ENCODE data around the gene ITPRIPL1. TPM values are rescaled to one million over a fixed set of nuclear protein-coding genes. Genes with fewer than 3 reads are reported as not detected.
A peak's percentile ranks its signal among the peaks of the same experiment; 100 is the strongest.

The ITPRIPL1 gene
- total RNA-seq, 1 donor from 2014 or later, result 0.56 TPM

- DNase-seq, result no peak
- TF ChIP-seq CTCF (IDR thresholded peaks at IDR 0.05; ENCODE audit: partially characterized antibody, unreplicated experiment), result no peak
- Mint-ChIP-seq H3K36me3 (ENCODE audit: unreplicated experiment) (no peaks in the 10 kb centered on the region), H3K27me3 (ENCODE audit: unreplicated experiment) (peaks cover 10% of the 10 kb centered on the region), H3K9me3 (ENCODE audit: unreplicated experiment) (peaks cover 2% of the 10 kb centered on the region), H3K4me3 (ENCODE audit: unreplicated experiment) (no peak overlapping the region), H3K27ac (ENCODE audit: unreplicated experiment) (no peak overlapping the region), H3K4me1 (ENCODE audit: low read depth, unreplicated experiment) (peaks cover 2% of the 10 kb centered on the region)
Measured at GRCh38 chr2:96317584-96317997, 7.5 kb upstream of the ITPRIPL1 start.

GRCh38 chr2:96318723-96319122 lies 6.4 kb upstream of the ITPRIPL1 start:
- peaks cover 12% of the 10 kb centered on the region for H3K27me3 Mint-ChIP-seq (ENCODE audit: unreplicated experiment)
- H3K9me3 Mint-ChIP-seq (ENCODE audit: unreplicated experiment), result peaks cover 2% of the 10 kb centered on the region
- no peak for TF ChIP-seq CTCF (IDR thresholded peaks at IDR 0.05; ENCODE audit: partially characterized antibody, unreplicated experiment)
- H3K36me3 Mint-ChIP-seq (ENCODE audit: unreplicated experiment), result no peaks in the 10 kb centered on the region
- H3K4me1 Mint-ChIP-seq (ENCODE audit: low read depth, unreplicated experiment), result peaks cover 2% of the 10 kb centered on the region
- H3K27ac Mint-ChIP-seq (ENCODE audit: unreplicated experiment), result no peak overlapping the region
- no peak for DNase-seq
- H3K4me3 Mint-ChIP-seq (ENCODE audit: unreplicated experiment), result no peak overlapping the region

DNA sequence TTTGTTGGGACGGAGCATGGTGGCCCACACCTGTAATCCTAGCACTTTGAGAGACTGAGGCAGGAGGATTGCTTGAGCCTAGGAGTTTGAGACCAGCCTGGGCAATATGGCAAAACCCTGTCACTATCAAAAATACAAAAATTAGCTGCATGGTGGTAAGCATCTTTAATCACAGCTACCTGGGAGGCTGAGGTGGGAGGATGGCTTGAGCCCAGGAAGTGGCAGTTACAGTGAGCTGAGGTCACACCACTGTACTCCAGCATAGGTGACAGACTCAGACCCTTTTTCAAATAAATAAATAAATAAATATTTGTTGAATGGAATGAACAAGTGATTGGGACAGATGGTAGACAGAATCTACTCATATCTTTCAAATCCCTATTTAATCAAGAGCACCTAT lies 5.7 kb upstream of the ITPRIPL1 start:
- no peaks in the 10 kb centered on the region for H3K36me3 Mint-ChIP-seq (ENCODE audit: unreplicated experiment)
- H3K9me3 Mint-ChIP-seq (ENCODE audit: unreplicated experiment), result peaks cover 2% of the 10 kb centered on the region
- peaks cover 2% of the 10 kb centered on the region for H3K4me1 Mint-ChIP-seq (ENCODE audit: low read depth, unreplicated experiment)
- H3K27ac Mint-ChIP-seq (ENCODE audit: unreplicated experiment), result no peak overlapping the region
- H3K4me3 Mint-ChIP-seq (ENCODE audit: unreplicated experiment), result no peak overlapping the region
- no peak for DNase-seq
- TF ChIP-seq CTCF (IDR thresholded peaks at IDR 0.05; ENCODE audit: partially characterized antibody, unreplicated experiment), result no peak
- H3K27me3 Mint-ChIP-seq (ENCODE audit: unreplicated experiment), result peaks cover 12% of the 10 kb centered on the region

- no peak for DNase-seq
- Mint-ChIP-seq H3K9me3 (ENCODE audit: unreplicated experiment) (peaks cover 2% of the 10 kb centered on the region), H3K36me3 (ENCODE audit: unreplicated experiment) (no peaks in the 10 kb centered on the region), H3K27me3 (ENCODE audit: unreplicated experiment) (peaks cover 18% of the 10 kb centered on the region), H3K4me1 (ENCODE audit: low read depth, unreplicated experiment) (peaks cover 1% of the 10 kb centered on the region), H3K4me3 (ENCODE audit: unreplicated experiment) (peak overlapping the region; percentile 37), H3K27ac (ENCODE audit: unreplicated experiment) (no peak overlapping the region)
- no peak for TF ChIP-seq CTCF (IDR thresholded peaks at IDR 0.05; ENCODE audit: partially characterized antibody, unreplicated experiment)
Measured at GRCh38 chr2:96320326-96320725, 4.8 kb upstream of the ITPRIPL1 start.

GRCh38 chr2:96320728-96321622 lies 4.1 kb upstream of the ITPRIPL1 start:
- peak overlapping the region; percentile 38 for H3K27ac Mint-ChIP-seq (ENCODE audit: unreplicated experiment)
- peaks cover 23% of the 10 kb centered on the region for H3K27me3 Mint-ChIP-seq (ENCODE audit: unreplicated experiment)
- peak overlapping the region; percentile 92 for H3K4me3 Mint-ChIP-seq (ENCODE audit: unreplicated experiment)
- peaks cover 2% of the 10 kb centered on the region for H3K9me3 Mint-ChIP-seq (ENCODE audit: unreplicated experiment)
- TF ChIP-seq CTCF (IDR thresholded peaks at IDR 0.05; ENCODE audit: partially characterized antibody, unreplicated experiment), result no peak
- H3K4me1 Mint-ChIP-seq (ENCODE audit: low read depth, unreplicated experiment), result no peaks in the 10 kb centered on the region
- DNase-seq, result peak; percentile 58
- H3K36me3 Mint-ChIP-seq (ENCODE audit: unreplicated experiment), result no peaks in the 10 kb centered on the region
